GM18868 (cell line): Measurements from ENCODE around the gene AQP12B.

Experiments used
- ATAC-seq: cut with Tn5 transposase; IDR thresholded peaks from one replicate; pipeline ENCODE4 v1.9.1; 2021; ENCODE audit warnings: mild to moderate bottlenecking, moderate library complexity; ENCODE audit not compliant: unreplicated experiment

The AQP12B gene

DNA sequence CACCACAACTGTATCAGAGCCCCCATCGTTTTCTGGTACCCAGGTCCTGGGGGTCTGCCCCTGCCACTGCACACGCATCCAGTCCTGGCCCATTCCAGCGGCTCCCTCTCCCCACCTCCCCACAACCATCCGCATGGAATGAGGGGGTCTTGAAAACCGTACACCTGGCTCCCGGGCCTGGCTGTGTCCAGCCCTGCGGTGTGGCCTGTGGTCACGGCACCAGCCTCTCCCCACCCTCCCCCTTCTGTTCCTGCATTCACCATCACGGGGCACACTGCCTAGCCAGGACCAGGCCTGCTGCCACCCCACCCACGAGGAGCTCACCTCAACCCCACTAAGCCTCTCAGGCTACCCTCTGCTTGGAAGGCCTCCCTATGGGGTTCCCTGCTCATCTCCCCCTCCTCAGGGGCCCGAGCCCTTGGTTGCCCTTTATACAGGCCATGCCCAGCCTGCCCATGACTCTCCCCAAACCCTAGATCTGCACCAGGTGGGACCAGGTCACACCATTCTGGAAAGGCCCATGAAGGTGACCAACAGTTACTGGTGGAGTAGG, 46.0 kb downstream of the AQP12B start:
- no peak for ATAC-seq

DNA sequence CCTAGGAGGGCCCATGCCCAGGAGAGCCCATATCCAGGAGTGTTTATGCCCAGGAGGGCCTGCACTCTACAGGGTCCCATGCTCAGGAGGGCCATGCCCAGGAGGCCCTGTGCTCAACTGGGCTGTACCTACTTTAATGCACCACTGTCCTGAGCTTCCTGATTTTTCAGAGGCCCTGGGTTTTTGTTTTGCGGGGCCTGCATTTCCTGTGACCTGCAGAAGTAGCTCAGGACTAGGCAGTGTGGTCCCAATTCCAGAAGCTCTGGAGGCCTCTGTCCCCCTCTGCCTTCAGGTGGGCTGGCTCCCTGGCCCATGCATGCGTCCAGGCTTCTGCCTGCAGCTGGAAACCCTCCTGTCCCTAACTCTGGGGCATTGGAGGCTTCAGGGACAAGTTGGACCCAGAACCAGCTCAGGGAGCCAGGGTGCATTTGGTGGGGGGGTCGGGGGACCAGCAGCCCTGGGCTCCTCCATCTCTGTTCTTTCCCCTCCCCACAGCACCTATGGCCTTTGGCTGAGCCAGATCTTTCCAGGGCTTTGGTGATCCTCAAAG, 46.6 kb downstream of the AQP12B start:
- no peak for ATAC-seq

DNA sequence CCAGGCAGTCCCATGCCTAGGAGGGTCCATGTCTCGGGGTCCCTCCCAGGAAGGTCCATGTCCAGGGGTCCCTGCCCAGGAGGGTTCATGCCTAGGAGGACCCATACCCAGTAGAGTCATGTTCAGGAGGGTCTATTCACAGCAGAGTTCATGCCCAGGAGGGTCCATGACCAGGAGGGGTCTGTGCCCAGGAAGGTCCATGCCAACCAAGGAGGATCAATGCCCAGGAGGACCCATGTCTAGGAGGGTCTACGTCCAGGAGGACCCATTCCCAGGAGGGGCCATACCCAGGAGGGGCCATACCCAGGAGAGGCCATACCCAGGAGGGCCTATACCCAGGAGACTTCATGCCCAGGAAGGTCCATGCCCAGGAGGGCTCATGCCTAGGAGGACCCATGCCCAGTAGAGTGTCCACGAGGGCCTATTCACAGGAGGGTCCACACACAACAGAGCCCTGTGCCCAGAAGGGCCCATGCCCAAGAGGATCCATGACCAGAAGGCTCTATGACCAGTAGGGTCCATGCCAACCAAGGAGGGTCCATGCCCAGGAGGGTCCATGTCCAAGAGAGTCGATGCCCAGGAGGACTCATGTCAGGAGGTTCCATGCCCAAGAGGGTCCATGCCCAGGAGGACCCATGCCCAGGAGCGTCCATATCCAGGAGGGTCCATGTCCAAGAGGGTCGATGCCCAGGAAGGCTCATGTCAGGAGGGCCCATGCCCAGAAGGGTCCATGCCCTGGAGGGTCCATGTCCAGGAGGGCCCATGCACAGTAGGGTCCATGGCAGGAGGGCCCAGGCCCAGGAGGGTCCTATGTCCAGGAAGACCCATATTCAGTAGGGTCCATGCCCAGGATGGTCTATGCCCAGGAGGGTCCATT, 47.3 kb downstream of the AQP12B start:
- ATAC-seq = no peak

DNA sequence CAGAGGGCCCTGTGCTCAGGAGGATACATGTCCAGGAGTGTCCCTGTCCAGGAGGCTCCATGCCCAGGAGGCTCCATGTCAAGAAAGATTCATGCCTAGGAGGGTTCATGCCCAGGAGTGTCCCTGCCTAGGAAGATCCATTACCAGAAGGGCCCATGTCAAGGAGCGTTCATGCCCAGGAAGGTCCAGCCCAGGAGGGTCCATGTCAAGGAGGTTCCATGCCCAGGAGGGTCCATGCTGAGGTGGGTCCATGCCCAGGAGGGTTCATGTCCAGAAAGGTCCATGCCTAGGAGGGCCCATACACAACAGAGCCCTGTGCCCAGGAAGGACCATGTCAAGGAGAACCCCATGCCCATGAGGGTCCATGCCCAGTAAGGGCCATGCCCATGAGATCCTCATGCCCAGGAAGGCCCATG, 50.4 kb downstream of the AQP12B start:
- no peak for ATAC-seq

DNA sequence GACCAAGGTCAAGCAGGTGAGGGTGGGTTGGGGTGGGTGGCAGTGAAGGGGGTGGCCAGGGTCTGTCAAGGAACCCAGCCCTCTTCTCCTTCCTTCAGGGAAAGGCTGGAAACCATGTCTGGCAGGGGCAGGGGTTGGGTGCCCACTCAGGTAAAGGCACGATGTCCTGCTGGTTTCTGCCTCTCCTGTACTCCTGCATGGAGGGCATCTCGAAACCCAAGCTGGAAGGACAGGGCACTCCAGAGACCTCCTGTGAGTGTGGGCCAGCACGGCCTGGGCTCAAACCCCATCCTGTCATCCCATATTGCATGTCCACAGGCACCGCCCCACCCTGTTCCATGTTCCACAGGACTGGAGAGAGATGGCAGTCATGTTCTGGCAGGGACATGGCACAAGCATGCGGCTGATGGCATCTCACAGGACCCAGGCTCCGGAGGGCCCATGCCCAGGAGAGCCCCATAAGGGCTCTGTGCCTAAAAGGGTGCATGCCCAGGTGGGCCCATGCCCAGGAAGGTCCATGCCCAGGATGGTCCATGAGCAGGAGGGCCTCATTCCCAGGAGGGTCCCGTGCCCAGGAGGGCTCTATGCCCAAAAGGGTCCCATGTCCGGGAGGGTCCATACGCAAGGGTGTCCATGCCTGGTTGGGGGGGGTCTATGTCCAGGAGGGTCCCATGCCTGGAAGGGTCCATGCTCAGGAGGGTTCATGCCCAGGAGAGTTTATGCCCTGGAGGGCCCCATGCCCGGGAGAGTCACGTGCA, 51.0 kb downstream of the AQP12B start:
- no peak for ATAC-seq

DNA sequence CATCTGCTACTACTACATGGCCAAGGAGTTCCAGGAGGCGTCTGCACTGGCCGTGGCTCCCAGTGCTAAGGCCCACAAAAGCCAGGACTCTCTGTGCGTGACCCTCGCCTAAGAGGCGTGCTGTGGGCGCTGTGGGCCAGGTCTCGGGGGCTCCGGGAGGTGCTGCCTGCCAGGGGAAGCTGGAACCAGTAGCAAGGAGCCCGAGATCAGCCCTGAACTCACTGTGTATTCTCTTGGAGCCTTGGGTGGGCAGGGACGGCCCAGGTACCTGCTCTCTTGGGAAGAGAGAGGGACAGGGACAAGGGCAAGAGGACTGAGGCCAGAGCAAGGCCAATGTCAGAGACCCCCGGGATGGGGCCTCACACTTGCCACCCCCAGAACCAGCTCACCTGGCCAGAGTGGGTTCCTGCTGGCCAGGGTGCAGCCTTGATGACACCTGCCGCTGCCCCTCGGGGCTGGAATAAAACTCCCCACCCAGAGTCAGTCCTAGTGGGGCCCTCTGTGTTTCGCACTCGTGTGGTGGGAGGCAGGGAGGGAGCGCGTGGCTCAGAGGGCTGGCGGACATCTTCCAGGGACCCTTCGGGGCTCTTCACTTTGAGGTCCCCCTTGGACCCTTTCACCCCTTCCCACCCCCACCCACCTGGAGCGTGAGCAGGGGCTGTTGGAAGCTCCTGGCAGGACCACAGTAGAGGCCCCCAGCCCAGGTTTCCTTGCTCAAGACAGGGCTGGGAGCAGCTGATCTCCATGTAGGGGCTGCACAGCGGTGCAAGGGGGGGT, 51.7 kb downstream of the AQP12B start:
- ATAC-seq = no peak

DNA sequence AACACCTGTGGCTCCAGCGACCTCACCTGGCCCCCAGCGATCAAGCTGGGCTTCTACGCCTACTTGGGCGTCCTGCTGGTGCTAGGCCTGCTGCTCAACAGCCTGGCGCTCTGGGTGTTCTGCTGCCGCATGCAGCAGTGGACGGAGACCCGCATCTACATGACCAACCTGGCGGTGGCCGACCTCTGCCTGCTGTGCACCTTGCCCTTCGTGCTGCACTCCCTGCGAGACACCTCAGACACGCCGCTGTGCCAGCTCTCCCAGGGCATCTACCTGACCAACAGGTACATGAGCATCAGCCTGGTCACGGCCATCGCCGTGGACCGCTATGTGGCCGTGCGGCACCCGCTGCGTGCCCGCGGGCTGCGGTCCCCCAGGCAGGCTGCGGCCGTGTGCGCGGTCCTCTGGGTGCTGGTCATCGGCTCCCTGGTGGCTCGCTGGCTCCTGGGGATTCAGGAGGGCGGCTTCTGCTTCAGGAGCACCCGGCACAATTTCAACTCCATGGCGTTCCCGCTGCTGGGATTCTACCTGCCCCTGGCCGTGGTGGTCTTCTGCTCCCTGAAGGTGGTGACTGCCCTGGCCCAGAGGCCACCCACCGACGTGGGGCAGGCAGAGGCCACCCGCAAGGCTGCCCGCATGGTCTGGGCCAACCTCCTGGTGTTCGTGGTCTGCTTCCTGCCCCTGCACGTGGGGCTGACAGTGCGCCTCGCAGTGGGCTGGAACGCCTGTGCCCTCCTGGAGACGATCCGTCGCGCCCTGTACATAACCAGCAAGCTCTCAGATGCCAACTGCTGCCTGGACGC, 52.5 kb downstream of the AQP12B start:
- ATAC-seq = no peak

DNA sequence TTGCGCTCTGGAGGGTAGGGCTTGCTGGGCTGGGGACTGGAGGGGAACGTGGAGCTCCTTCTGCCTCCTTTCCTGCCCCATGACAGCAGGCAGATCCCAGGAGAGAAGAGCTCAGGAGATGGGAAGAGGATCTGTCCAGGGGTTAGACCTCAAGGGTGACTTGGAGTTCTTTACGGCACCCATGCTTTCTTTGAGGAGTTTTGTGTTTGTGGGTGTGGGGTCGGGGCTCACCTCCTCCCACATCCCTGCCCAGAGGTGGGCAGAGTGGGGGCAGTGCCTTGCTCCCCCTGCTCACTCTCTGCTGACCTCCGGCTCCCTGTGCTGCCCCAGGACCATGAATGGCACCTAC, 53.1 kb downstream of the AQP12B start:
- ATAC-seq = no peak

DNA sequence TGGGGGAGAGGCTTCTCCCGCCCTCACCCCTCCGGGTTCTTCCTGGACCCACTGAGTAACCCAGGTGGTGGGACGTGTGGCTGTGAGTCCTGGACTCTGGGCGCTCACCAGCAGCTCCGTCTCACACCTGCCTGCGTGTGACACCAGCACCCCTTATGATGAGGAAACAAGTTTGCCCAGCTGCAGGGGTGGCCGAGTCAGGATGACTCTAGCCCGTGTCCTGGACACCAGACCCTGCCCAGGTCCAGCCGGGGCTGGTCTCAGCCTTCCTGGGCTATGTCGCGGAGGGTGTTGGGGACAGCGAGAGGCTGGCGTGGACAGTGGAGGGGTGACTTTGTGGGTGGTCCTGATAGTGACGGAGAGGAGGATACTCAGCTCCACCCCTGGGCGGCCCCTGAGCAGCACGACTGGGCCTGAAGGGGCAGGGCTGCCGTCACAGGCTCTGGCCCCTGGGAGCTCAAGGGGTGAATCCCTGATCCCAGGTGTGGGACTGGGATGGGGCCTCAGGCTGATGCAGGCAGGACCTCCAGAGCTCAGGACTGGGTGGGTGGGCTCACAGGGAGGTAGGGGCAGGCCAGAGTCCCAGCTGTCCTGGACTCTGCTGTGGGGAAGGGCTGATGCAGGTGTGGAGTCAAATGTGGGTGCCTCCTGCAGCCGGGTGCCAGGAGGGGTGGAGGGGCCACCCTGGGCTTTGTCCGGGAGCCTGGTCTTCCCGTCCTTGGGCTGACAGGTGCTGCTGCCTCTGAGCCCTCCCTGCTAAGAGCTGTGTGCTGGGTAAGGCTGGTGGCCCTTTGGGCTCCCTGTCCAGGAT, 53.7 kb downstream of the AQP12B start:
- ATAC-seq = no peak

DNA sequence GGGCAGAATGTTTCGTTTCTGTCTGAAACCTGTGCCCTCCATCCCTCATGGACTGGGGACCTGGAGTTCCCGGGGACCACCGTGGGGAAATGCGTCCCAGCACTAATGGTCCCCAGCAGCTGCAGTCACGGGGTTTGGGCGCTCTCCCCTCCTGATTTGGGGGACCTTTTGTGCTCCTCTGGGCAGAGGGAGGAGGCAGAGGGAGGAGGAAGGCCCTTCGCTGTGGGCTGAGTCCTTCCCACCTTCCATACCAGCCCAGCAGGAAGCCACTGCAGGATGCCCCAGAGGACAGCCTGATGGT, 54.2 kb downstream of the AQP12B start:
- no peak for ATAC-seq

DNA sequence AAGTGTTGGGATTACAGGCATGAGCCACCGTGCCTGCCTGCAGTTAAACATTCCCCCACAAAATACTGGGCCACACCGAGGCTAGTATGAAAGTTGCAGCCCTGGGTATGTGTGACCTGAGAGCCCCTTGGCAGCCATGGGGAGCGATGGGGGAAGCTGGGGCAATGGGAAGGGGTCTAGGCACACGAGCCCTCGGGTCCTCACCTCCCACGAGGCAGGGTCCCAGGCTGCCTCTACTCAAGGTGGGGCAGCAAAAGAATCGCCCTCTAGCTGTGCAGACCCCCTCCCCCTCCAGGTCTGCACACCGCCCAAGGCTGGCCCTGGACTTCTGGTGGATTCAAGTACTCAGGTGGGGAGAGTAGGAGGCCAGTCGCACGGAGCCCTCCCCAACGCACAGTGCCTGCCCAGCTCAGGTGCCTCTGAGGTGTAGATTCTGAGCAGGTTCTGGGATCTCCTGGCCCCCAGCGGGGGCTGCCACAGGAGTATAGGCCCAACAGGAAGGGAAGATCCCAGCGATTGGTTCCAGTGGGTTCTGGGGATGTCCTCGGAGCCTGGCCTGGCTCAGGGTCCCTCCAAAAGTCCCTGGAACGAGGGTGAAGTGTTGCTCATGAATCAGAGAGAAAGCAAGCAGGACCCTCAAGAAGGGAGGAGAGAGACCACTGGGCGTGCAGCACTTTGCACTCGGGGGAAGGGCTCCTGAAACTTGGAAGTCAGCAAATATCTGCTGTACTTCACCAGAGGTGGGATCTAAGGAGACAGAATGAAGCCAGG, 54.8 kb downstream of the AQP12B start:
- no peak for ATAC-seq

DNA sequence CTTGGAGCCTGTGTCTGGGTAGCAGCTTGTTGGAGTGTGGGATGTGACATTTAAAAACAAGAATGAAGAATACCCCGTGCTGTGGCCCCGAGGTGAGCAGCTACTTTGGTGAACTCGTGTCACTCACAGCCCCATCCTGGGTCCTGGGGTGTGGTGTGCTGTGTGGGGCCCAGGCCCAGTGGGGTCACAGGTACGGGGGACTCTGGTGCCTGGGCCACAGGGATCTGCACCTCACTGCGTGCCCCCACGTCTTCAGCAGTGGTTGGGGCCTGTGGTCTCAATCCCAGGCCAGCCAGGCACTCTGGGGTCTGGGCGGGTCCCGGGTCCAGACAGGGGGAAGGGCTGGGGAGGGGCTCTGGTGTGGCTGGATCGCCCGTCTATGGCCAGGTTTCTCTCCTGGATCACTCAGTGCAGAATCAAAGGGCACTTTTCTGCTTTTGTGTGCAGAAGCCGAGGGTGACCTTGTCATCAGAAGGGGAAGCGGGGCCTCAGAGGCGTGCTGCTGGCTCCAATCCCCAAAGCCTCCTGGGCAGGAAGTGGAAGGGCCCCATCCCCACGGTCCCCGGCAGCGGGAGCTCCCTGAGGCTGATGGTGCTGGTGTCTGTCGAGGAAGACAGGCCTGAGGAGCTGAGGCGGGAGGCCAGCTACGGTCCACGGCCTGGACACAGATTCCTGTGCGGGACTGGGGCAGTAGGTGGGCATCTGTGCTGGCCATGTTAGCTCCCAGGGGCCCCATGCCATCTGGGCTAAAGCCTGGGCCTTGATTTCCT, 56.0 kb downstream of the AQP12B start:
- no peak for ATAC-seq
